ENCODE results near the gene HERPUD1. TPM values are rescaled to one million over a fixed set of nuclear protein-coding genes. Genes with fewer than 3 reads are reported as not detected.

HERPUD1 gene
- total and polyA plus RNA-seq, 2 of the 13 experiments (the other 11 are each of a cell fraction or from before 2014, with no cell fraction given), result 96.2 to 323 TPM

DNA sequence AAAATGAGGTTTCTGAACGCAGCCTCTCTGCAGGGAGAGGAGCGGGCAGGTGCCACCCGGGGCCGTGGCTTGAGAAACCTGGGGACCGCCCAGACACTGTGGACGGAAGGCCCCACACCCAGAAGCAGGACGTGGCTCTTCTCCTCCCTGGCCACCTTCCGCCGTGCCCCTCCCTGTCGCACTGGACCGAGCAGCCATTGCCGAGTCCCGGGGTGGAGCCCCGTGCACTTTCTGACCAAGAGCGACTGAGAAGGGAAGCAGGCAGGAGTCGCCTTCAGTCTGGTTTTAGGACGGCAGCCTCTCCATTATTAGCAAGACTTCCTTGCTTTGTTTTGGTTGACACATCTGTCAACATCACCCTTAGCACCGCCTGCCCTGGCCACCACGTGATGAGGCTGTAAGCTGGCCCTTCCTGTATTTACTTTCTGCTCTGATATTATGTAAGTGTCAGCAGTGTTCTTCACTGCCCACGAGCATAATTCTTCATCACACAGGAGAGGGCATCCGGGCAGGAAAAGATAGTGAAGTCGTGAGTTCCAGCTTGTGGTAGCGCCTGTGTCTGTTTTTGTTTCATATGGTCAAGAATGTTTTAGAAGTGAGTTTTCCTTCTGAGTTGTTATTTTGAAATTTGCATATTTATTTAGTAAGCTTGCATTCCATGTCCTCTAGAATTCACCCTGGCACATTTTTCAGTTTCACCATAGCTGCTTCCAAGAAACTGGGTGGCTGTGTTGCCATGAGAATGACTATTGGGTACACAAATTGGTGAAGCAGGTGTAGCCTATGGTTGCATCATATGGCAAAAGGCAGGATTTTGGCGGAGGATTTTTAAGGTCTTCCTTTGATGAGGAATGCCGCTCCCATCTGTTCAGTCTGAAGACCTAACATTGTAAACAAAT, 1.0 kb downstream of the HERPUD1 start (continued):
- TF ChIP-seq, protein P1, sequence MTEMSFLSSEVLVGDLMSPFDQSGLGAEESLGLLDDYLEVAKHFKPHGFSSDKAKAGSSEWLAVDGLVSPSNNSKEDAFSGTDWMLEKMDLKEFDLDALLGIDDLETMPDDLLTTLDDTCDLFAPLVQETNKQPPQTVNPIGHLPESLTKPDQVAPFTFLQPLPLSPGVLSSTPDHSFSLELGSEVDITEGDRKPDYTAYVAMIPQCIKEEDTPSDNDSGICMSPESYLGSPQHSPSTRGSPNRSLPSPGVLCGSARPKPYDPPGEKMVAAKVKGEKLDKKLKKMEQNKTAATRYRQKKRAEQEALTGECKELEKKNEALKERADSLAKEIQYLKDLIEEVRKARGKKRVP (CRISPR knock-in tag; IDR thresholded peaks at IDR 0.05), result peak in 1 of 2 experiments; percentile 84; a peak in 2 of 4 replicates
- TF ChIP-seq MBD4 (IDR thresholded peaks at IDR 0.05; ENCODE audit: borderline replicate concordance, low read length) (no peak), HOXA3 (CRISPR knock-in tag; IDR thresholded peaks at IDR 0.05) (peak; percentile 61; the same call in 1 of the 2 replicates), ZNF543 (CRISPR knock-in tag; IDR thresholded peaks at IDR 0.05) (no peak), HNRNPH1 (optimal IDR thresholded peaks at IDR 0.05; ENCODE audit: low read depth, low read length) (no peak), HOXA5 (CRISPR knock-in tag; IDR thresholded peaks at IDR 0.05) (no peak), GTF2F1 (IDR thresholded peaks at IDR 0.05; ENCODE audit: low read length) (no peak), ZNF766 (CRISPR knock-in tag; IDR thresholded peaks at IDR 0.05; ENCODE audit: borderline replicate concordance) (no peak), ISL2 (CRISPR knock-in tag; IDR thresholded peaks at IDR 0.05) (peak; percentile 2; the same call in 1 of the 2 replicates), KLF6 (CRISPR knock-in tag; IDR thresholded peaks at IDR 0.05) (peak; percentile 75; the same call in 1 of the 2 replicates), TCF7 (IDR thresholded peaks at IDR 0.05; ENCODE audit: low read depth) (no peak), CEBPB (IDR thresholded peaks at IDR 0.05; ENCODE audit: borderline replicate concordance, low read depth, low read length) (peak; percentile 68; the same call in 1 of the 2 replicates), TAF15 (IDR thresholded peaks at IDR 0.05; ENCODE audit: low read depth, low read length, poor library complexity, severe bottlenecking) (no peak), CHCHD3 (CRISPR knock-in tag; IDR thresholded peaks at IDR 0.05) (peak; percentile 75; the same call in 1 of the 2 replicates), FOXA3 (CRISPR knock-in tag; IDR thresholded peaks at IDR 0.05) (peak; percentile 98)
- TF ChIP-seq, protein P2, sequence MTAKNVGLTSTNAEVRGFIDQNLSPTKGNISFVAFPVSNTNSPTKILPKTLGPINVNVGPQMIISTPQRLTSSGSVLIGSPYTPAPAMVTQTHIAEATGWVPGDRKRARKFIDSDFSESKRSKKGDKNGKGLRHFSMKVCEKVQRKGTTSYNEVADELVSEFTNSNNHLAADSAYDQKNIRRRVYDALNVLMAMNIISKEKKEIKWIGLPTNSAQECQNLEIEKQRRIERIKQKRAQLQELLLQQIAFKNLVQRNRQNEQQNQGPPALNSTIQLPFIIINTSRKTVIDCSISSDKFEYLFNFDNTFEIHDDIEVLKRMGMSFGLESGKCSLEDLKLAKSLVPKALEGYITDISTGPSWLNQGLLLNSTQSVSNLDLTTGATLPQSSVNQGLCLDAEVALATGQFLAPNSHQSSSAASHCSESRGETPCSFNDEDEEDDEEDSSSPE (CRISPR knock-in tag; IDR thresholded peaks at IDR 0.05), result peak; percentile 30; the same call in 1 of the 2 replicates
- TF ChIP-seq, protein P3, sequence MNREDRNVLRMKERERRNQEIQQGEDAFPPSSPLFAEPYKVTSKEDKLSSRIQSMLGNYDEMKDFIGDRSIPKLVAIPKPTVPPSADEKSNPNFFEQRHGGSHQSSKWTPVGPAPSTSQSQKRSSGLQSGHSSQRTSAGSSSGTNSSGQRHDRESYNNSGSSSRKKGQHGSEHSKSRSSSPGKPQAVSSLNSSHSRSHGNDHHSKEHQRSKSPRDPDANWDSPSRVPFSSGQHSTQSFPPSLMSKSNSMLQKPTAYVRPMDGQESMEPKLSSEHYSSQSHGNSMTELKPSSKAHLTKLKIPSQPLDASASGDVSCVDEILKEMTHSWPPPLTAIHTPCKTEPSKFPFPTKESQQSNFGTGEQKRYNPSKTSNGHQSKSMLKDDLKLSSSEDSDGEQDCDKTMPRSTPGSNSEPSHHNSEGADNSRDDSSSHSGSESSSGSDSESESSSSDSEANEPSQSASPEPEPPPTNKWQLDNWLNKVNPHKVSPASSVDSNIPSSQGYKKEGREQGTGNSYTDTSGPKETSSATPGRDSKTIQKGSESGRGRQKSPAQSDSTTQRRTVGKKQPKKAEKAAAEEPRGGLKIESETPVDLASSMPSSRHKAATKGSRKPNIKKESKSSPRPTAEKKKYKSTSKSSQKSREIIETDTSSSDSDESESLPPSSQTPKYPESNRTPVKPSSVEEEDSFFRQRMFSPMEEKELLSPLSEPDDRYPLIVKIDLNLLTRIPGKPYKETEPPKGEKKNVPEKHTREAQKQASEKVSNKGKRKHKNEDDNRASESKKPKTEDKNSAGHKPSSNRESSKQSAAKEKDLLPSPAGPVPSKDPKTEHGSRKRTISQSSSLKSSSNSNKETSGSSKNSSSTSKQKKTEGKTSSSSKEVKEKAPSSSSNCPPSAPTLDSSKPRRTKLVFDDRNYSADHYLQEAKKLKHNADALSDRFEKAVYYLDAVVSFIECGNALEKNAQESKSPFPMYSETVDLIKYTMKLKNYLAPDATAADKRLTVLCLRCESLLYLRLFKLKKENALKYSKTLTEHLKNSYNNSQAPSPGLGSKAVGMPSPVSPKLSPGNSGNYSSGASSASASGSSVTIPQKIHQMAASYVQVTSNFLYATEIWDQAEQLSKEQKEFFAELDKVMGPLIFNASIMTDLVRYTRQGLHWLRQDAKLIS (CRISPR knock-in tag; IDR thresholded peaks at IDR 0.05), result 0 out of 2 replicates have a peak, but pooled peaks have one; percentile 37
- TF ChIP-seq, protein P4, sequence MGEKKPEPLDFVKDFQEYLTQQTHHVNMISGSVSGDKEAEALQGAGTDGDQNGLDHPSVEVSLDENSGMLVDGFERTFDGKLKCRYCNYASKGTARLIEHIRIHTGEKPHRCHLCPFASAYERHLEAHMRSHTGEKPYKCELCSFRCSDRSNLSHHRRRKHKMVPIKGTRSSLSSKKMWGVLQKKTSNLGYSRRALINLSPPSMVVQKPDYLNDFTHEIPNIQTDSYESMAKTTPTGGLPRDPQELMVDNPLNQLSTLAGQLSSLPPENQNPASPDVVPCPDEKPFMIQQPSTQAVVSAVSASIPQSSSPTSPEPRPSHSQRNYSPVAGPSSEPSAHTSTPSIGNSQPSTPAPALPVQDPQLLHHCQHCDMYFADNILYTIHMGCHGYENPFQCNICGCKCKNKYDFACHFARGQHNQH (CRISPR knock-in tag; IDR thresholded peaks at IDR 0.05), result peak; percentile 93
- TF ChIP-seq, protein P5, sequence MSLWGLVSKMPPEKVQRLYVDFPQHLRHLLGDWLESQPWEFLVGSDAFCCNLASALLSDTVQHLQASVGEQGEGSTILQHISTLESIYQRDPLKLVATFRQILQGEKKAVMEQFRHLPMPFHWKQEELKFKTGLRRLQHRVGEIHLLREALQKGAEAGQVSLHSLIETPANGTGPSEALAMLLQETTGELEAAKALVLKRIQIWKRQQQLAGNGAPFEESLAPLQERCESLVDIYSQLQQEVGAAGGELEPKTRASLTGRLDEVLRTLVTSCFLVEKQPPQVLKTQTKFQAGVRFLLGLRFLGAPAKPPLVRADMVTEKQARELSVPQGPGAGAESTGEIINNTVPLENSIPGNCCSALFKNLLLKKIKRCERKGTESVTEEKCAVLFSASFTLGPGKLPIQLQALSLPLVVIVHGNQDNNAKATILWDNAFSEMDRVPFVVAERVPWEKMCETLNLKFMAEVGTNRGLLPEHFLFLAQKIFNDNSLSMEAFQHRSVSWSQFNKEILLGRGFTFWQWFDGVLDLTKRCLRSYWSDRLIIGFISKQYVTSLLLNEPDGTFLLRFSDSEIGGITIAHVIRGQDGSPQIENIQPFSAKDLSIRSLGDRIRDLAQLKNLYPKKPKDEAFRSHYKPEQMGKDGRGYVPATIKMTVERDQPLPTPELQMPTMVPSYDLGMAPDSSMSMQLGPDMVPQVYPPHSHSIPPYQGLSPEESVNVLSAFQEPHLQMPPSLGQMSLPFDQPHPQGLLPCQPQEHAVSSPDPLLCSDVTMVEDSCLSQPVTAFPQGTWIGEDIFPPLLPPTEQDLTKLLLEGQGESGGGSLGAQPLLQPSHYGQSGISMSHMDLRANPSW (CRISPR knock-in tag; IDR thresholded peaks at IDR 0.05; ENCODE audit: borderline replicate concordance), result no peak; the same call in 1 of the 2 replicates
